Measurements from ENCODE around the gene ATP1A3.

ATP1A3 gene

GRCh38 chr19:41918095-41918494, 75.9 kb downstream of the ATP1A3 start:
- DNase-seq (ENCODE audit: low read depth in 2 of 3, low spot score in 2 of 3), result no peak

- DNase-seq (ENCODE audit: low read depth in 2 of 3, low spot score in 2 of 3), result no peak
These were observed 76.4 kb downstream of the ATP1A3 start for GRCh38 chr19:41917676-41918075.
